GM21576 (cell line): ENCODE data around the gene NOTCH2NLA.
"Not testable (repeated sequence)": the region's sequence is repeated elsewhere in the genome, so short reads cannot be mapped to it uniquely, and the experiment has no call there.

ENCODE experiments used
- ATAC-seq: cut with Tn5 transposase; IDR thresholded peaks from one replicate; pipeline ENCODE4 v1.9.1; 2021; ENCODE audit warnings: mild to moderate bottlenecking, moderate library complexity; ENCODE audit not compliant: unreplicated experiment

The NOTCH2NLA gene

DNA sequence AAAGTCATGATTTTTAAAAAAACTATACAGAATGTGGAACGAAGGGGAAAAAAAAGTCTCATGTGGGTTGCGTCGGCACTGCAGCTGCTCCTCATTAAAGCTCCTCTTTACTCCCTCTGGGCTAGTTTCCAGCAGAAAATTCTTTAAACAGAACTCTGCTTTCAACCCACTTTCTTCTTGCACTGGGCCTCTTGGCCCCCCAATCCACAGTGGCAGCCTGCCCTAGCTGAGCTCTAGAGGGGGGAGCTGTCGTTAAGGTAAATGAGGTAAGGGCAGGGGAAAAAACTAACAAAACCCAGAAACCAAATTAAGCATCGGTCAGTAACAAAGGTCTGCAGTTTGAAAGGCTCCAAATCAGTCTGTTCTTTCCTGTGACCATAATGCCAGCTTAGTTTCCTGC is 54.3 kb downstream of the NOTCH2NLA start:
- not testable (repeated sequence) for ATAC-seq

GRCh38 chr1:146167740-146168139 is 61.1 kb downstream of the NOTCH2NLA start:
- not testable (repeated sequence) for ATAC-seq

DNA sequence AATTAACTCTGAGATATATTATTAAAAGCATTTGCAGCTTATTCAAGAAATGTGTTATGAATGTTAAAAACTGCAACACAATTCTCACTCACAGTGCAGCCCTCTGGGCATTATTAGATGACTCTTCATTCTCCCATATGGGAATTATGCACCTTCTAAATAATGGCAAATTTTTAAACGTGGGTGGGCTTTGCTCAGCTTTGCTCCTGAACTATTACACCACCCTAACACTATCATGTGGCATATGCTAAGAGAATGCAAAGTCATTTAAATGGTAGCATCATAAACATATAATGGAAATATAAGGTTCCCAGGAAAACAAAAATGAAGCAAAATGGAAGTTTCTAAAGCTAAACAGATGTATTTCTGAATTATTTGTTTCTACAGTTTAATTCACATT is 61.5 kb downstream of the NOTCH2NLA start:
- not testable (repeated sequence) for ATAC-seq

DNA sequence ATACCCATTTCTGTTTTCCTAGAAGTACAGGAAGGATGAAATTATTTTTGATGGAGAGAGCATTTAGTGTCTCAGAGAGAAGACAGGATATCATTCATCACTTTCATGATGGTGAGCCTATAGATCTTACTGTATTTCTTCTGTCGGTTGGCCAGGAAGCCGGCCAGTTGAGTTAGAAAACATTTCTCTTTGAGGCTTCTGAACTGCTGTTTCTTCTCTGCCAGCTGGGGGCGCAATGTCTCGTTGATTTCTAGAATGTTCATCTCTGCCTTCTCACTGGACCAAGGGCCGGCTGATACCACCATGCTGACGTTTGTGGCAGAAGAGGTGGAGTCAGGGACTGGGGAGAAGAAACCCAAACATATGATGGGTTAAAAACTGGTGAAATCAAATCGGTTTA is 84.4 kb downstream of the NOTCH2NLA start, which contains the start of gene NBPF10:
Gene NBPF10, minus strand, starts transcription at position 340 of the 400 bp plus-strand sequence. Its CDS starts 35 bp downstream, at position 305.
- not testable (repeated sequence) for ATAC-seq
